GM19468 (cell line): ENCODE data around the gene GRM4.

ENCODE experiments used
- ATAC-seq: cut with Tn5 transposase; IDR thresholded peaks from one replicate; pipeline ENCODE4 v1.9.1; 2021; ENCODE audit warnings: mild to moderate bottlenecking, moderate library complexity, moderate number of reproducible peaks; ENCODE audit not compliant: unreplicated experiment; ENCODE audit errors: extremely low read depth

Gene GRM4

GRCh38 chr6:34143884-34144580 lies 1.9 kb downstream of the GRM4 start:
- ATAC-seq, result no peak

DNA sequence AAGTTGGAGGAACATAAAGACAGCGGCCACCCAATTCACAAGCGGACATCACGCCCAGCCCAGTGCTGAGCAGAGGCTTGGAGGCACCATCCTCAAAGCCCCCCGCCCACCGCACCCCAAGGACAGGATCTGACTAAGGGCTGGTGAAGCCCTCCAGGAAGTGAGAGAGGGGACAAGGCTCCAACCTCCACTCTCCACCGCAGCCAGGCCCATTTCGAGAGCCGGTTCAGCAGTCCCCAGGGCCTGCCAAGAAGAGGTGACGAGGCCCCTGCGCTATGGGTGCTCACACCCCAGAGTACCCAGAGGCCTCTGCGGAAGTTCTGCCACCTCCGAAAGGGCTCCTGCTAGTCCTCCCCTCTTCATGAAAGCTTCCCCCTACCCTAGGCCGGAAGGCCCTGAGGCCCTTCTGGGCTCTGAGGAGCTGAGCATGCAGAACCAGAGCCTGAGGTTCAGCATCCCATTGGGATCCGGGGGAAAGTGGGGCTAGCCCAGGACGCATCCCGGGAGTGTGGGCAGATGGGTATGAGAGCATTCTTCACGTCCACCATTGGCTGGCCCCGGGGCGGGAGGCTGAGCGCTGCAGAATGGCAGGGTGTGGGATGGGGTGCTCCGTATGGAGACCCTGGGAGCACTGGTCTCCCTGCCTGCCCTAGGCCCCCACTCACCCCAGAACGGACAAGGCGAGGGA lies 2.5 kb downstream of the GRM4 start:
- no peak for ATAC-seq

DNA sequence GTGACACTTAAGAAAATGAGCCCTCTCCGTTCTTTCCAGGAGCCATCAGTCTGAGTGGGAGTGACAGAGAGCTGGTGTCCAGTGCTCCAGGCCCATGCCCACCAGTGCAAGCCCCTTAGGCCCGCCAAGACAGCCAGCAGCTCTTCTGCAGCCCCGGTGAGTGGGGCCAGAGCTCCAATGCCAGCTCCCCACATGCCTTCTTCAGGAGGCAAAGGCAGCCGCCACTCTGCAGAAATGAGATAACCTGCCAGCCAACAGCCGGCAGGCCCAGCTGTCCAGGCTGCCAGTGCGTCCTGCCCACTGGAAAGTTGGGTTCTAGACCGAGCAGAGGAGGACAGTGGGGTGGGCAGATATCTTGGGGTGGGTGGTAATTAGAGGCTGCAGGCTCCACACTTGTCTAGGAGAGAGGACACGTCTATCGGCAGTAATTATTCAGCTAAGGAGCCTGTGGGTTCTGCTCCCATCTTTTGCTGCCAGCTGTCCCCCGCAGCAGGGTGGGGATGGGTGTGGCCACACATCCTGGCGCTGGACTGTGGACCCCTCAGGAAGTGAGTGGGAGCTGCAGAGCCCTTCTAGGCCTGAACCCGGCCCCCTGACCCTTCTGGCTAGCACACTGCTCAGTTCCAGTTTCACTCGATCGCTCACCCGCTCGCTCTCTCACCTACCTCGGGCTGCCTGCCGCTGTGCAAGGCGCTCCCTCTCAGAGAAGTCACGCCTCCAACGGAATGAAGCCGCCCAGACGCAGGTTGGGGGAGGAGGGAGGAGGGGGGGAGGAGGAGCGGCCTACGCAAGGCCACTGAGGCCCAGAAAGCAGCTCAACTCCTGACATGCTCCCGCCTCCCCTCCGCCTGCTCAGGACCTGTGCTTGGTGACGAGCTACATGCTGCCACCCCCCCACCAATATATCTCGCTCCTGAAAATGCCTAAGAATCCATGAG lies 3.6 kb downstream of the GRM4 start:
- ATAC-seq, result no peak

DNA sequence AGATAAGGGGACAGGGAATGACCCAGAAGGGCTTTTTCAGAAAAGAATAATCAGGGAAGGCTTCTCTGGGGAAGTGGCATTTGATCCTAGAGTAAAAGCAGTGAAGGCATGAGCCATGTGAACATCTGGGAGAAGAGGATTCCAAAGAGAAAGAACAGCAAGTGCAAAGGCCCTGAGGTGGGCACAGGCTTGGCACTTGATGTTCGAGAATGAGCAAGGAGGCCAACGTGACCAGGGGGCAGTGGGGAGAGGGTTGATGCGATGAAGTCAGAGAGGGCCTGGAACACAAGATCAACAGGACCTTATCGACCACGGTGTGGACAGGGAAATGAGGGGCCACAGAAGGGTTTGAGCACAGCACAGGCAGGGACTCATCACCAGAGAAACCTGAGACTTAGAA lies 5.8 kb downstream of the GRM4 start:
- no peak for ATAC-seq

- ATAC-seq, result no peak
These were observed 6.9 kb downstream of the GRM4 start for GRCh38 chr6:34138914-34139510.

- no peak for ATAC-seq
These were observed 7.7 kb downstream of the GRM4 start for GRCh38 chr6:34138191-34138590.

DNA sequence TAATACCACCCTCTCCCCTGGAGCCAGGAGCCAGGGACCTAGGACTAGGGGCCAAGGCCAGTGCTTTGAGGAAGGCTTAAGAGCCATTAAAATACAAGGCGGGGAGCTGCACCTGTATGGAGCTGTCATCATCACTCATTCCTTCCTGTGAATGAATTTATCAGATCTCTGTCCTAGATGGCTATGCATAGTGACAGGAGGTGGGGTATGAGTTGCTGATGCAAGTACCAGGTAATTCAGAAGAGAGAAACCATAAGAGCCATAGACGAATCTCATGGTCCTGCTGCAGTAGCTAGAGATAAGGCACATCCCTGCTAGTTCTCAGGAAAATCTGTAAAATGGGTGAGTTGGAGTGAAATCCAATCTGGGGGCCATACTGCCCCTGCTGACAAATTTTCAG lies 10.3 kb downstream of the GRM4 start:
- no peak for ATAC-seq

DNA sequence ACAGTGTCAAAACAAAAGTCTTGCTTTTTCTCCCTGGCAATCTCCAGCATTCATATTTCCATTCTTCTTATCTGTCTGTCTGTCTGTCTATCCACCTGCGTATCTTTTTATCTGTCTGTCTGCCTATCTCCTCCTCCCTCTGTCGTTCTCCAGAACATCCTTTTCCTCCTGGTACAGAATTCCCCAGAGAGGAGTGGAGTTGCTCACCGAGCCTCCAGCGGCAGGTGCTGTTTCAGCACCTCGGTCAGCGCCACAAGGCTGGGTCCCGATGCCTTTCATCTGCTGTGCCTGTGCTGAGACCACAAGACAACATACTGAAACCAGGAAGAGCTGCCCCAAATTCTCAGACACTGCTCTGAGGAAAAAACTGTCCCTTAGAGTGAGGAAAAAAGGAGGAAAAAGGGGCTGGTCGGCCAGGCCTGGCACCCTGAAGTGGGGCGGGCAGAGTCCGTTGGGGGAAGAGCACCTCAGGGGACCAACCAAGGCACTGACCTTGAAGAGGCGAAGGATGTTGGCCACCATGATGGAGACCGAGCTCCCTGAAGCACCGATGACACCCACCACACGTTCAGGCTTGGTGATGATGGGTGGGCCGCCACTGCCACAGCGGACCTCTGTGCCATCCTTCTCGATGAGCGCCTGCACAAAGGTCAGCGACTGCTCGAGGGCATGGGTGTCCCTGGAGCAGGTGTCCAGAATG lies 13.3 kb downstream of the GRM4 start:
- no peak for ATAC-seq

DNA sequence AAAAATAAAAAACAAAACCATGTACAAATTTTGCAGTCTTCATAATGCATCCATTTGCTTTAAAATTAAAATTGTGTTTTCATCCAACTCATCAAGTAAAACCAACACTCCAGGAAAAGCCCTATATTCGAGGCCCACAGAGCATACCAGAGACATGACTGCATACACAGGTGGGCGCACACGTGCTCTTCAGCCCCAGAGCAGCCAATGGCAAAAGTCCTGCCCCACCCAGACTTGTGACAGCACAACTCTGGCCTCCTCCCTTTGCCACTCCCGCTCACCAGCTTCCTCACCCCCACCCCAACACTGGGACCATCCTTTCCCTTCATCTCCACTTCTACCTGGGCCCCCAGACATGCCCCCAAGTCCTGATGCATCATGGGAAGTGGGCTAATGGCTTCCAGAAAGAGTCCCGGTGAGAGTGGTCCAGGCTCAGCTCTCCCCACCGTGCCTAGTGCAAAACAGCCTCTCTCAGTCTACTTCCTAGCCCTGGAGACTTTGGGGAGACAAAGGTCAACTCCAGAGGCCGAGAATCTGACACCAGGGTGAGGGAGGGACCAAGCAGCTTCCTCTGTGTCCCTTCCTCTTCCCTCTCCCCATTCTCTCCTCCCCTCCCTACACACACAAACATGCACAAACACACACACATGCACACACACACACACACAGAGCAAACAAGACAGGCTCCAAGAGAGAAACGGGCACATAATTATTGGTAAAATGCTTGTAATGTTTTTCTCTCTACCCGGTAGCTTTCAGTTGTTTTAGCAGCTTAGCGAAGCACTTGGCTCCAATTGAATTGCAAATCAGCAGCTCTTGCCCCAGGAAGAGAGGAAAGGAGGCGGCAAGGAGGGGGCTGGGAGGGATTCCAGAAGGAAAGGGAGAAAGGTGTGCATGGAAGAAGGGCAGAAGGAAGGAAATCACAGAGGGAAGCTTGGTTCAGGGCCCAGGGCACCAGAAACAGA lies 14.3 kb downstream of the GRM4 start:
- no peak for ATAC-seq

DNA sequence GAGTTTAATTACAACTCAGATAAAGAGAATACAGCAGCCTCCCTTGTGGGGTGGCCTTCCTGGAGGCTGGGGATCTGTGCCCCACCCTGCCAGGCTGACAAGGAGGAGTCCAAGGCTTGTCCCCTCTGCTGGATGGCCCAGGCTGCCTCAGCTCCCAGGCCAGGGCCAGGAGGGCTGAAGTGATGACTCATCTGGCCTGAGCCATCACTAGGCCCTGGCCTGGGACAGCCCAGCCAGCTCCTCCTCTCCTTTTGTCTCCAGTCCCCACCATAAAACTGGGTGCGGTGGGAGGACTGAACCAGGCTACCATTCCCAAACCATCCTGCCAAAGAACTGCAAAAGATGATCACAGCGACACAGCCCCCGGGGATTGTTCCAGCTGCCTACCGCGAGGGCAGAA lies 15.0 kb downstream of the GRM4 start:
- ATAC-seq, result no peak

GRCh38 chr6:34129753-34130152 lies 16.1 kb downstream of the GRM4 start:
- no peak for ATAC-seq

DNA sequence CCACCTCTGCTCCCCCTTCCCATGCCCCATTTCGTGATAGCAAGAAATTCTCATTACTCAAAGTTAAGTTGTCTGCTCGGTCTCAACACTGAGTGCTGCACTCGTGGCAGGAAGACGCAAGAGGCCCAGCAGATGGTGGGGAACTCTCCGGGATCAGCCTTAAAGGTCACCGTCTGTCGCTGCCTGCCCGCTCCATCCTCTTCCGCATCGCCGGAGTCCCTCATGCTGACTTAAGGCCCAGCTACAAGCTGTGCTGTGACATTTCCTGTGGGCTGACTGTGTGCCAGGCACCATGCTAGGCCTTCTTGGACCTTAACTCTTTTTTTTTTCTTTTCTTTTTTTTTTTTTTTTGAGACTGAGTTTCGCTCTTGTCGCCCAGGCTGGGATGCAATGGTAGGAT lies 17.8 kb downstream of the GRM4 start:
- ATAC-seq, result no peak

DNA sequence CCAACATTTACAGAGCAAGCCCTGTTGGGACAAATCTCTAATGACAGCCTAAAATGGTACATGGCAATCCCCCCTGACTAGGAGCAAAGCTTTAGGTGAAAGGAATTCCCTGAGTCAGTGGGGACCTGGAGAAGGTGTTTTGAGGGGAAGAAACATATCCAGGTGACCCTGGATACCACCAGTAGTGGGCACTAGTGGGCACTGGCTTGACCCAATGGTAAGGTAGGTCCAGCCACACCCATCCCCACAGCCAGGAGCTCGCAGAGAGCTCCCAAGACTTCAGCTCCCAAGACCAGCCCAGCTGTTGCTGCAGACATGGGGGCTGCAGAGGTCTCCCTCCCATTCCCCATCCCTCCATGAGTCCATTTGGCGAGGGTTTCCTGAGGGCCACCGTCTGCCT lies 19.5 kb downstream of the GRM4 start:
- ATAC-seq, result no peak

- ATAC-seq, result no peak
These were observed 19.9 kb downstream of the GRM4 start for GRCh38 chr6:34125939-34126338.

DNA sequence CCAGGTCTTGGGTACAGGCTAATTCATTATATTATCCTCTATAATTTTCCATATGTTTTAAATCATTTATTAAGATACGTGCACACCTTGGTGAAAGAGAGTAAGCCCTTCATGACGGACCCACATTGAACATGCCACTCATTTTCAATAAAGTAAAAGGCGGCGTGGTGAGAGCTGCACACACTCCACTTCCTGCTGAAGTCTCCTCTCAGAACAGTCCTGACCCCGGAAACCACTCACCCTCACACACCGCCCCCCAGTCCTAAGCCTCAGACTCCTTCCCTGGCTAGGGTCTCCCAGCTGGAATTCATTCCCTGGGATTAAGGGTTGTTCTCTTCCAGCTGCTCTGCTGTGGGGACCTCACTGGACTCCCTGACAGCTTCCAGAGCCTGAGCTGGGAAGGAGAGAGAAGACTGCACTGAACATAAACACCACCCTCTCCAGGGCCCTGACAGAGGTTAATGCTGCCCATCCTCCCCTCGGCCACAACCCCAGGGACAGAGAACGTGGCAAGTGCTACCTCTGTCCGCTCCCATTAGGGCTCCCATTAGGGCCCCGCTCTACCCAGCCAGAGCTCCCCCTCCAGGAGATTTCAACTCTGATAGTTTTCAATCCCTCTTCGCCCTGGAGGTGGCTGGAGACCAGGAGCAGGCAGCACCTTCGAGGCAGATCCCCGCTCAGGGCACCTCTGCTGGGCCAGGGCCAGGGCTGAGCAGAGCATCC lies 24.8 kb downstream of the GRM4 start:
- ATAC-seq, result no peak

GRCh38 chr6:34115915-34116314 lies 30.0 kb downstream of the GRM4 start:
- no peak for ATAC-seq

GRCh38 chr6:34115403-34115795 lies 30.5 kb downstream of the GRM4 start:
- no peak for ATAC-seq

- no peak for ATAC-seq
These were observed 31.0 kb downstream of the GRM4 start for GRCh38 chr6:34114695-34115402.
